A549 (cell line): ENCODE results near the gene FSIP2. TPM values are rescaled to one million over a fixed set of nuclear protein-coding genes. Genes with fewer than 3 reads are reported as not detected.

Experiments
- ATAC-seq, 2 experiments: fragments of 200-7000 bp in 1 of 2; fragments of >200 bp in 1 of 2; cut with Nextera tagmentation in 1 of 2; cut with Tn5 transposase in 1 of 2; 3 replicates each; pipeline versions ENCODE4 v1.8.0 to v1.9.1; 2018 to 2020; ENCODE audit warnings: mild to moderate bottlenecking in 1 of 2, moderate library complexity in 1 of 2
- CTCF ChIA-PET: fragments of 300-600 bp; sonication (Branson Sonifier 250); formaldehyde crosslinking; extraction: SDS; loops from one replicate; lab custom pipeline; 2021; ENCODE audit warnings: antibody characterized with exemption, inconsistent platforms; lab: Yijun Ruan, JAX
- POLR2A ChIA-PET: fragments of 350-600 bp; formaldehyde crosslinking; extraction: SDS; loops from one replicate; lab custom pipeline; 2021; ENCODE audit warnings: antibody characterized with exemption, inconsistent platforms; lab: Yijun Ruan, JAX
- DNase-seq, 2 experiments: peaks; one replicate each; pipeline versions ENCODE4 v3.0.0 to v3.0.0-alpha.2; 2011 to 2016; ENCODE audit warnings: low read depth in 1 of 2, low spot score in 1 of 2
- FAIRE-seq: peaks from 2 replicates; lab custom pipeline; 2011; peaks lifted over from hg19 to GRCh38; lab: Jason Lieb, UNC
- H3K27ac ChIP-seq, 2 experiments: fragments of >200 bp; sonication (Bioruptor Twin); formaldehyde crosslinking; 3 replicates each; pipeline ENCODE4 v1.5.1; 2016 to 2017
- H3K4me1 ChIP-seq: fragments of >200 bp; sonication (Bioruptor Twin); formaldehyde crosslinking; 3 replicates; pipeline ENCODE4 v1.6.1; 2016
- H3K4me2 ChIP-seq: fragments of >200 bp; sonication (Bioruptor Twin); formaldehyde crosslinking; 3 replicates; pipeline ENCODE4 v1.6.1; 2016
- H3K4me3 ChIP-seq: fragments of >200 bp; sonication (Bioruptor Twin); formaldehyde crosslinking; 3 replicates; pipeline ENCODE4 v1.5.1; 2016
- H3K9me3 ChIP-seq: fragments of >200 bp; sonication (Bioruptor Twin); formaldehyde crosslinking; 3 replicates; pipeline ENCODE4 v1.6.1; 2016
- BHLHE40 ChIP-seq: IDR thresholded peaks from 2 replicates; pipeline ENCODE4 v1.6.1; 2012; ENCODE audit warnings: low read depth, low read length, inconsistent platforms
- CBX8 ChIP-seq: fragments of 200-600 bp; sonication (generic); IDR thresholded peaks from 2 replicates; pipeline ENCODE4 v1.6.1; 2016
- ESRRA ChIP-seq: fragments of 150-350 bp; IDR thresholded peaks from 2 replicates; pipeline ENCODE4 v1.6.1; 2014; ENCODE audit warnings: mild to moderate bottlenecking, low read length, borderline replicate concordance
- KDM1A ChIP-seq: fragments of 200-600 bp; sonication (generic); IDR thresholded peaks from 2 replicates; pipeline ENCODE4 v1.6.1; 2016; ENCODE audit warnings: low read depth, mild to moderate bottlenecking
- RARB ChIP-seq: fragments of 250-450 bp; sonication (Bioruptor Pico); IDR thresholded peaks from 2 replicates; pipeline ENCODE4 v1.8.0; 2021; ENCODE audit warnings: mild to moderate bottlenecking, moderate library complexity
- RNF2 ChIP-seq: fragments of 200-600 bp; sonication (generic); IDR thresholded peaks from 2 replicates; pipeline ENCODE4 v1.6.1; 2016; ENCODE audit warnings: low read depth, mild to moderate bottlenecking, antibody characterized with exemption, moderate library complexity, borderline replicate concordance
- WGBS: methylation state at CpG from one replicate; pipeline ENCODE4 v1.1.6; 2017; ENCODE audit errors: missing lambda C conversion rate; 5-methylcytosine and 5-hydroxymethylcytosine counted together
- polyA plus RNA-seq, 4 experiments: library from polyadenylated mRNA; depleted of rRNA in 3 of 4; stranded (reverse); fragments of >200 nt; fragmentation: RNase III in 1 of 4; extraction: RNeasy Plus Mini Kit Qiagen cat#74134 plus additional on column Dnase treatment in 1 of 4; gene quantifications; 2 replicates in 3 of 4; 3 replicates in 1 of 4; pipeline ENCODE4 v1.2.3, GENCODE V29; 2011 to 2017

Gene FSIP2
- polyA plus RNA-seq, 2 of the 4 experiments (the other 2 are of a cell fraction): 0.01 TPM; not detected in 1

DNA sequence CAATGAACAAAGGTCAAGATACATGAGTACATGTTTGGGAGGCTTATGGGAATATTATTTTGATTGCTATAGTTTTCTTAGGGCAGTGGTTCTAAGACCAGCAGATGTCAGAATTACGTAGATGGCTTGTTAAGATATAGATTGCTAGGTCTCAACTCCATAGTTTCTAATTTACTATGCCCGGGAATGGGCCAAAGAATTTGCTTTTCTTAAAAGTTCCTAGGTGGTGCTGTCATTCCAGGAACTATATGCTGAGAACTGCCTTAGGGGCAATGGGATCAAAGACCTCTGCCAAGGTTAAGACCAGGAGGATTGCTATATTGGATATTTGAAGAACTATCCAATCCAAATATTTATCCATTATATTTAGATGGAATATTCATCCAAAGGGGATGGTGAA, 141.8 kb downstream of the FSIP2 start:
- ATAC-seq: no peak
- no peak overlapping the region for H3K27ac ChIP-seq
- ChIA-PET POLR2A (no interaction called here), CTCF (no interaction called here)
- no peak for FAIRE-seq
- 32% methylated on average over 2 of the region's 2 CpGs for WGBS
- no peak overlapping the region for H3K4me2 ChIP-seq
- no peak for TF ChIP-seq CBX8
- TF ChIP-seq RNF2: no peak
- TF ChIP-seq RARB (CRISPR knock-in tag): no peak
- no peak for TF ChIP-seq BHLHE40
- TF ChIP-seq ESRRA: no peak
- TF ChIP-seq KDM1A: no peak
- H3K4me1 ChIP-seq: no peaks in the 10 kb centered on the region
- no peak for DNase-seq
- H3K9me3 ChIP-seq: no peaks in the 10 kb centered on the region
- H3K4me3 ChIP-seq: no peak overlapping the region
